PC-3 (cell line): ENCODE measurements around the gene NT5DC3.
A peak's percentile ranks its signal among the peaks of the same experiment; 100 is the strongest.

ENCODE experiments used
- EZH2 ChIP-seq: fragments of 300-600 bp; sonication (generic); IDR thresholded peaks from one replicate; pipeline ENCODE4 v1.6.1; 2017; ENCODE audit warnings: antibody characterized with exemption, mild to moderate bottlenecking, low read length; ENCODE audit not compliant: unreplicated experiment
- EZH2phosphoT487 ChIP-seq: fragments of 300-600 bp; sonication (generic); IDR thresholded peaks from 2 replicates; pipeline ENCODE4 v1.6.1; 2018; ENCODE audit warnings: mild to moderate bottlenecking, antibody characterized with exemption, low read length, borderline replicate concordance
- TF ChIP-seq, protein P1 (sequence below): fragments of 300-600 bp; sonication (generic); conservative IDR thresholded peaks from 2 replicates; pipeline ENCODE4 v1.5.1; 2017; ENCODE audit warnings: antibody characterized with exemption, low read depth, mild to moderate bottlenecking, low read length

DNA sequence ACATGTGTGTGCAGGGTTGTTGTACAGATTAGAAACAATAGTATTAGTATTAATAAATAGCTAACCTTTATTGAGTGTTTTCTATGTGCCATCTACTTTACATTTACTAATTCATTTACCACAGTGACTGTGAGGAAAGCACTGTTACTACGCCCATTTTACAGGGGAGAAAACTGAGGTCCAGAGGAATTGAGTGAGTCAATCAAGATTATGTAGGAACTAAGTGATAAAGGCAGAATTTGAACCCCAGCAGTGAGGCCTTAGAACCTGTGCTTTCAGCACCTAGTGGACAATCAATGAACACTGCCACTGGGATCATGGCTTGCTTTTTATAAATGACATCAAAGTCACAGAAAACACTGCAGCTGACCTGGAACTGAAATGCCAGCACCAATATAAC lies 28.2 kb downstream of the NT5DC3 start:
- TF ChIP-seq EZH2phosphoT487, result no peak
- TF ChIP-seq, protein P1, sequence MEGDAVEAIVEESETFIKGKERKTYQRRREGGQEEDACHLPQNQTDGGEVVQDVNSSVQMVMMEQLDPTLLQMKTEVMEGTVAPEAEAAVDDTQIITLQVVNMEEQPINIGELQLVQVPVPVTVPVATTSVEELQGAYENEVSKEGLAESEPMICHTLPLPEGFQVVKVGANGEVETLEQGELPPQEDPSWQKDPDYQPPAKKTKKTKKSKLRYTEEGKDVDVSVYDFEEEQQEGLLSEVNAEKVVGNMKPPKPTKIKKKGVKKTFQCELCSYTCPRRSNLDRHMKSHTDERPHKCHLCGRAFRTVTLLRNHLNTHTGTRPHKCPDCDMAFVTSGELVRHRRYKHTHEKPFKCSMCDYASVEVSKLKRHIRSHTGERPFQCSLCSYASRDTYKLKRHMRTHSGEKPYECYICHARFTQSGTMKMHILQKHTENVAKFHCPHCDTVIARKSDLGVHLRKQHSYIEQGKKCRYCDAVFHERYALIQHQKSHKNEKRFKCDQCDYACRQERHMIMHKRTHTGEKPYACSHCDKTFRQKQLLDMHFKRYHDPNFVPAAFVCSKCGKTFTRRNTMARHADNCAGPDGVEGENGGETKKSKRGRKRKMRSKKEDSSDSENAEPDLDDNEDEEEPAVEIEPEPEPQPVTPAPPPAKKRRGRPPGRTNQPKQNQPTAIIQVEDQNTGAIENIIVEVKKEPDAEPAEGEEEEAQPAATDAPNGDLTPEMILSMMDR, result peak; percentile 38; the same call in 1 of the 2 replicates
- no peak for TF ChIP-seq EZH2
